ENCODE data around the gene ZNF621. TPM values are rescaled to one million over a fixed set of nuclear protein-coding genes. Genes with fewer than 3 reads are reported as not detected.

ZNF621 gene
- total and polyA plus RNA-seq, 5 experiments from 2014 or later: 2.8 to 30.2 (median 4.6) TPM

GRCh38 chr3:40505599-40506462 is 18.9 kb upstream of the ZNF621 start, which contains the start of gene ZNF620:
ZNF620 (plus strand) TSS chr3:40506039; CDS start chr3:40506353, 314 bp downstream.
- peak; percentile 83 to 84 for ATAC-seq
- H3K4me1 Mint-ChIP-seq: peaks cover 3 to 22% (median 16%) of the 10 kb centered on the region in 4 donors
- DNase-seq: peak; percentile 20 to 69 (median 40)
- peak within 1 kb of the TSS; percentile 38 to 94 (median 91) for H3K27ac Mint-ChIP-seq
- H3K27me3 Mint-ChIP-seq: no peaks in the 10 kb centered on the region
- H3K9me3 Mint-ChIP-seq: no peaks in the 10 kb centered on the region
- POLR2A ChIA-PET: interaction anchor here (0.9 to 2.6 kb wide), 6 partner anchors 19 to 693 kb away, joined by 3 to 21 read pairs (median 5); partner anchors contain the start of genes CTNNB1, RPL14, ZNF619 and ZNF621
- peaks cover 6 to 10% (median 7%) of the 10 kb centered on the region in 3 donors for H3K36me3 Mint-ChIP-seq
- H3K4me3 Mint-ChIP-seq: peak within 1 kb of the TSS; percentile 83 to 97 (median 95)

- Mint-ChIP-seq H3K36me3 (peaks cover 9 to 46% (median 29%) of the 10 kb centered on the region in 3 donors), H3K27me3 (no peaks in the 10 kb centered on the region), H3K9me3 (no peaks in the 10 kb centered on the region), H3K27ac (peak overlapping the region in 1 of 10 donors; percentile 88), H3K4me1 (peaks cover 3 to 9% (median 8%) of the 10 kb centered on the region in 4 donors), H3K4me3 (no peak overlapping the region)
- DNase-seq: no peak
- POLR2A ChIA-PET: interaction anchor here (0.6 kb wide), 1 partner anchor 28 kb away, joined by 4 read pairs; no protein-coding TSS in a partner anchor
- ATAC-seq: no peak
These were observed 13.6 kb upstream of the ZNF621 start for GRCh38 chr3:40511031-40511718.

GRCh38 chr3:40516201-40516600 is 8.6 kb upstream of the ZNF621 start:
- no peak overlapping the region for H3K27ac Mint-ChIP-seq
- H3K4me3 Mint-ChIP-seq: no peak overlapping the region
- DNase-seq: no peak
- POLR2A ChIA-PET: no interaction called here
- H3K9me3 Mint-ChIP-seq: no peaks in the 10 kb centered on the region
- peaks cover 4 to 40% (median 25%) of the 10 kb centered on the region in 3 donors for H3K36me3 Mint-ChIP-seq
- no peak for ATAC-seq
- H3K4me1 Mint-ChIP-seq: no peaks in the 10 kb centered on the region
- no peaks in the 10 kb centered on the region for H3K27me3 Mint-ChIP-seq

- H3K36me3 Mint-ChIP-seq: peaks cover 4 to 31% (median 18%) of the 10 kb centered on the region in 3 donors
- H3K4me1 Mint-ChIP-seq: no peaks in the 10 kb centered on the region
- no peaks in the 10 kb centered on the region for H3K27me3 Mint-ChIP-seq
- ATAC-seq (no peak), DNase-seq (no peak)
- no peak overlapping the region for H3K27ac Mint-ChIP-seq
- POLR2A ChIA-PET: no interaction called here
- H3K4me3 Mint-ChIP-seq: no peak overlapping the region
- H3K9me3 Mint-ChIP-seq: no peaks in the 10 kb centered on the region
These were observed 6.7 kb upstream of the ZNF621 start for GRCh38 chr3:40518067-40518466.

- peaks cover 4 to 28% (median 18%) of the 10 kb centered on the region in 3 donors for H3K36me3 Mint-ChIP-seq
- no peak for ATAC-seq
- POLR2A ChIA-PET: no interaction called here
- DNase-seq: no peak
- H3K4me3 Mint-ChIP-seq: no peak overlapping the region
- H3K27me3 Mint-ChIP-seq: no peaks in the 10 kb centered on the region
- no peak overlapping the region for H3K27ac Mint-ChIP-seq
- no peaks in the 10 kb centered on the region for H3K9me3 Mint-ChIP-seq
- H3K4me1 Mint-ChIP-seq: peaks cover 0 to 2% (median 2%) of the 10 kb centered on the region in 4 donors
These were observed 5.9 kb upstream of the ZNF621 start for GRCh38 chr3:40518848-40519247.

GRCh38 chr3:40521254-40521653 is 3.5 kb upstream of the ZNF621 start:
- no peaks in the 10 kb centered on the region for H3K9me3 Mint-ChIP-seq
- peaks cover 0 to 13% (median 3%) of the 10 kb centered on the region in 3 donors for H3K36me3 Mint-ChIP-seq
- POLR2A ChIA-PET: no interaction called here
- DNase-seq (no peak), ATAC-seq (no peak)
- H3K27me3 Mint-ChIP-seq: no peaks in the 10 kb centered on the region
- H3K4me3 Mint-ChIP-seq: no peak overlapping the region
- H3K4me1 Mint-ChIP-seq: peaks cover 12 to 21% (median 18%) of the 10 kb centered on the region in 4 donors
- H3K27ac Mint-ChIP-seq: peak overlapping the region in 1 of 10 donors; percentile 17

- Mint-ChIP-seq H3K27ac (peak overlapping the region in 9 of 10 donors; percentile 94 to 99 (median 97)), H3K4me1 (peaks cover 18 to 36% (median 29%) of the 10 kb centered on the region in 4 donors), H3K36me3 (peaks cover 12 to 29% (median 18%) of the 10 kb centered on the region in 3 donors), H3K4me3 (peak overlapping the region; percentile 89 to 98 (median 95)), H3K9me3 (no peaks in the 10 kb centered on the region), H3K27me3 (no peaks in the 10 kb centered on the region)
- DNase-seq (no peak), ATAC-seq (no peak)
- POLR2A ChIA-PET: interaction anchor here (1.1 to 3.5 kb wide), 9 partner anchors 18 to 675 kb away, joined by 3 to 22 read pairs (median 10); partner anchors contain the start of genes CTNNB1, EIF1B, RPL14 and ZNF619
These were observed 979 bp upstream of the ZNF621 start for GRCh38 chr3:40523781-40524180.

- ATAC-seq: peak; percentile 12 to 30
- H3K9me3 Mint-ChIP-seq: no peaks in the 10 kb centered on the region
These were observed 565 bp upstream of the ZNF621 start for GRCh38 chr3:40524222-40524567.

GRCh38 chr3:40528426-40528825 is 3.7 kb downstream of the ZNF621 start:
- DNase-seq (no peak), ATAC-seq (no peak)
- no peak overlapping the region for H3K27ac Mint-ChIP-seq
- H3K4me3 Mint-ChIP-seq: no peak overlapping the region
- POLR2A ChIA-PET: no interaction called here
- H3K9me3 Mint-ChIP-seq: peaks cover 0 to 24% (median 12%) of the 10 kb centered on the region in 9 donors
- no peaks in the 10 kb centered on the region for H3K27me3 Mint-ChIP-seq
- H3K4me1 Mint-ChIP-seq: peaks cover 24 to 37% (median 29%) of the 10 kb centered on the region in 4 donors
- peaks cover 41 to 76% (median 57%) of the 10 kb centered on the region in 3 donors for H3K36me3 Mint-ChIP-seq

More at GRCh38 chr3:40524222-40524567, 565 bp upstream of the ZNF621 start:
- Mint-ChIP-seq H3K4me3 (peak overlapping the region; percentile 89 to 98 (median 95)), H3K27ac (peak overlapping the region; percentile 94 to 99 (median 97)), H3K36me3 (peaks cover 12 to 34% (median 21%) of the 10 kb centered on the region in 3 donors), H3K27me3 (no peaks in the 10 kb centered on the region), H3K4me1 (peaks cover 18 to 37% (median 29%) of the 10 kb centered on the region in 4 donors)
- POLR2A ChIA-PET: interaction anchor here (1.1 to 3.5 kb wide), 9 partner anchors 19 to 675 kb away, joined by 3 to 22 read pairs (median 10); partner anchors contain the start of genes CTNNB1, EIF1B, RPL14 and ZNF619
- DNase-seq: peak in 1 of 10 donors; percentile 1

- no peak for ATAC-seq
- H3K9me3 Mint-ChIP-seq: peaks cover 0 to 47% (median 17%) of the 10 kb centered on the region in 9 donors
These were observed 7.5 kb downstream of the ZNF621 start for GRCh38 chr3:40532252-40532651.

GRCh38 chr3:40534283-40534682 is 9.5 kb downstream of the ZNF621 start:
- Mint-ChIP-seq H3K36me3 (peaks cover 59 to 90% (median 82%) of the 10 kb centered on the region in 3 donors), H3K4me1 (peaks cover 0 to 9% (median 0%) of the 10 kb centered on the region in 4 donors), H3K27me3 (no peaks in the 10 kb centered on the region), H3K9me3 (peaks cover 0 to 62% (median 31%) of the 10 kb centered on the region in 9 donors), H3K4me3 (no peak overlapping the region), H3K27ac (no peak overlapping the region)
- POLR2A ChIA-PET: no interaction called here
- DNase-seq (no peak), ATAC-seq (no peak)

More at GRCh38 chr3:40532252-40532651, 7.5 kb downstream of the ZNF621 start:
- POLR2A ChIA-PET: no interaction called here
- Mint-ChIP-seq H3K4me1 (peaks cover 6 to 11% (median 7%) of the 10 kb centered on the region in 4 donors), H3K4me3 (no peak overlapping the region), H3K27me3 (no peaks in the 10 kb centered on the region), H3K36me3 (peaks cover 55 to 96% (median 78%) of the 10 kb centered on the region in 3 donors), H3K27ac (no peak overlapping the region)
- no peak for DNase-seq

GRCh38 chr3:40546816-40547215 is 22.1 kb downstream of the ZNF621 start:
- no peaks in the 10 kb centered on the region for H3K4me1 Mint-ChIP-seq
- ATAC-seq (no peak), DNase-seq (no peak)
- no peak overlapping the region for H3K27ac Mint-ChIP-seq
- H3K4me3 Mint-ChIP-seq: no peak overlapping the region
- H3K36me3 Mint-ChIP-seq: peaks cover 0 to 6% (median 0%) of the 10 kb centered on the region in 3 donors
- H3K9me3 Mint-ChIP-seq: peaks cover 0 to 5% (median 0%) of the 10 kb centered on the region in 9 donors
- POLR2A ChIA-PET: no interaction called here
- peaks cover 0 to 4% (median 3%) of the 10 kb centered on the region in 5 donors for H3K27me3 Mint-ChIP-seq
